Activated CD4-positive, CD25-positive, alpha-beta regulatory T cell treated with anti-CD3 and anti-CD28 coated beads, Interleukin-2, amount 50 U/mL, for 72 hours (primary cell): ENCODE data around the gene PANX1.

Source experiments
- DNase-seq: peaks from one replicate; pipeline ENCODE4 v3.0.0; 2021

The PANX1 gene

DNA sequence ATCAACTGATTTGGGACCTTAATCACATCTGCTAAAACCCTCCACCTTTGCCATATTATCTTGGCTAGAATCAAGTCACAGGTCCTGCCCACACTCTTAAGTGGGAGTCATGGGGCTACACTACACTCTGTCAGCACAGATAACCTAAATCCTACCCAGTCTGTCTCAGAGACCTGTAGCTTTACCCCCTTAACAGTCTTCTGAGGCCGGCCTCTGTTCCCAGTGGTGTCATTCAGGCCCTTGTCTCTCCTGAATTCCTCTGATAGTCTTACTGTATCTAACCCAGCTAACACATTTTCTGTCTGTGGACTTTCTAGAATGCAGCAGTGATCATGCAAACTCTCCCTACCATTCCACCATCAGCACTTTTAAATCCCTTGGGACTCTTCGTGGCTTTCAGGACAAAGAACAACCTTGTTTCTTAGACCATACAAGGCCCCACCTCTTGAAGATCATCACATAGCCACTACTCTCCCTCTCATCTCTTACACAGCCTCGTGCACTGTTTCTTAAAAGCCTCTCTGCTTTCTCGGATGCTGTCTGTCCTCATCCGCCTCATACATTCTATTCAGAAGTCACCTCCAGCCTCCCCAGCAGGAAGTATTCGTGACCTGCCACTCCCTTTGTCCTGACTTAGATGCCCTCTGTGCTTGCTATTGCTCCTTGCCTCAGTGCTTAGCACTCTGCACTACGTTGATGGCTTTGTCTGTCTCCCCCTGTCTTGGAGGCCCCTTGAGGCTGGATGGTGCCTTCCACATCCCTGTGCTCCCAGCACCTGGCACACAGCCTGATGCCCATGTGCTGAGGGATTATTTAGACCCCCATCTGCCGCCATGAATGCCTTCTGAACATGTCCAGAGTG is 57.9 kb downstream of the PANX1 start:
- DNase-seq, result no peak

DNA sequence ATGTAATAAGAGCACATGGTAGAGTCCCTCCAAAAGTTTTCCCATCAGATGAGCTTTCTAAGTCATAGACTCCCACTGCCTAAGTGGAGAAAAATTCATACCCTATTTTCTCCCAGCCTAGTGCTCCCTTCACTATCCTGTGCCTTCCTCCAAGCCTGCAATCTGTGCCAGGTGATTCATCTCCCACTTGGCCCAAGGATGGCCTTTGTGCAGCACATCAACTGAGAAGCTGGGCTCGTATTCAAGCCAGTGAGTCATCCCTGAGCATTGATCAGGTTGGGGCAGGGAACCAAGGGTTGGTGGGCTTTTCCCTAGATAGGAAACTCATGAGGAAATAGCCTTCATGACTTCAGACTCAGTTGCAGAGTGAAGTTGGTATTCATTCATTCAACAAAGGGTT is 64.6 kb downstream of the PANX1 start:
- DNase-seq, result no peak

DNA sequence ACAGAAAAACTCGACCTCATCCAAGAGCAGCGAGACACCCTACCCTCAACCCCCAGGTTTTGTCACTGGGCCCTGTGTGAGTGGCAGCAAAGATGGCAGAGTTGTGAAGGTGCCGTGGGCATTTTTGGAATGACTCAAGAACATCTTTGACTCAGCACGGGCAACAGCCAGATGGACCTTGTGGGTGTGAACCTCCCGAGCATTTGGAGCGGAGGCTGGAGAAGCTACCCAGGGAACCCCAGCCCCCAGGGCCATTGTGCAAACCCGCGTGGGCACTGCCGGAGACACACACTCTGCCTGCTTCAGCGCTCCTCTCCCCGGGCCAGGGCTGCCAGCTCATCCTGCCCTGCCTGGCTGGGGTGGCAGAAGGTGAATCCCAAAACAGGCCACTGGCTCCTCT is 66.1 kb downstream of the PANX1 start:
- no peak for DNase-seq

DNA sequence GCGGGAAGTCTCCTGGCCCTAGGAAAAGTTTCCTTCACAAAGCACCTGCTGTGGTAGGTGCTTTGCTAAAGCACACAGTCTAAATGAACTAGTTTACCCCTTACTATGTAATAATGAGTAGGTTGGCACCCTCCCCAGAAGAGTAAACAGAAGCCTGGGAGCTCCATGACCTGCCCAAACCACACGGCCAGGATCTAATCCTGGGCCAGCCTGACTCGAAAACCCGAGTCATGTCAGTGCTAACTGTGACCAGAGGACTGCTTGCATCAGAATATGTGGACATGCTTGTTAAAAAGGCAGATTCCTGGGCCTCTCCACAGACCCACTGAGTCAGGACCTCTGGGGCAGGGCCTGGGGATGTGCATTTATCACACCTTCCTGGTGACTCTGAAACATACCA is 67.7 kb downstream of the PANX1 start:
- no peak for DNase-seq

DNA sequence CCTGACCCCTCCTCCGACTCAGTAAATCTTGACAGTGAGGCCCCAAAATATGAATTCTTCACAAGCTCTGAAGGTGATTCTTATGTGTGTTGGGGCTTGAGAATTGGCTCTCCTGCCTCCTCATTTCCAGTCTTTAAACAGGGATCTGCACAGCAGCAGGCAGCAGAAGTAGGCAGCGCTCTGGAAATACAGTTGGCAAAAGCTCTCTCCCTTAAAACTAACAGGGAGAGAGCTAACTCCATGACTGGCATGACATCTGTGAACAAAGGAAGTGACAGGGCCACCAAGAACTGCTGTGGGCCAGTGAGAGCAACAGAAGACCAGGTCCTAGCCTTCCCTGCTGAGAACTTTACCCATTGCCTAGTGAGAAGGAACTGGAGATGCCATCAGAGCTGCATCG is 70.1 kb downstream of the PANX1 start:
- DNase-seq, result no peak

DNA sequence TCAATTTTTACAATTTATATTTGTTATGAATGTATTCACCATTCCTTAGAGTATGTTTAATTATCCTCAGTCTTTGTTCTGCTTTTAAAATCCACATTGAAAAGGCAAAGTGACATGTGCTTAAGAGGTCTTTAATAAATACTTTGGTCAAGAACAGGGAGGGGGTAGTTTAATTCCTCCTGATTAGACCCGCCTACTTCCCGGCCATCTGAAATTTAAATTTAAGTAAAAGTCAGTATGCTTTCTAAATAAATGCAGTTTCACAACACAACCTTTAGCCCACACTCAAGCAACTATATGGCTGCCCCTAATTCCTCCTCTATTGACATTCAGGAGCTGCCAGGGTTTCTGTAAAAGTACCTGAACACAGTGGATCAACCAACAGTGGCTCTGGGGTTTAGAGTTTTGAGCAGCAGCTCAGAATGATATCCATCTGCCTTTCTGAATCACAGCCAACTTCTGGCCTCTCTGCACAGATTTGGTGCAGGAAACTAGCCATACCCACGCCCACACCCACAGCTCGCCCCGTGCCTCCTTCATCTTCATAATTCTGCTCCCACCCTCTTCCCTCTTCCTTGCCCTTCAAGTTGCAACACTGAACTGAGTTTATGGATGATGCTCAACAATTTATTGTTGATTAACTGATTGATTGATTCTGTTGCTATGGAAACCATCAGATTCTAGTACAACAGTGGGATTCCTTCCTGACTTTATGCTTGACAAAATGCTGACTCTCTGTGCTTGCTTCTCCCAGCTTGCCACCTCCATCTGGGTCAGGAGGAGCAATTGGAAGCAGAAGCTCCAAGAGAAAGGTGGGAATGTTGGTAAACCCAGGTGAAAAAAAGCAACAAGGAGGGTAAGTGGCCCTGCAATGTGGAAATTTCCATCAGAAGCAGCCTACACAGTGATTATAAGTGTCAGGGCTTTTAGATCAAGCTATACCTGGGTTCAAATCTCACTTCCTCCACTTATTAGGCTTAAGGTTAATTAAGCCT is 70.8 kb downstream of the PANX1 start:
- DNase-seq, result no peak

DNA sequence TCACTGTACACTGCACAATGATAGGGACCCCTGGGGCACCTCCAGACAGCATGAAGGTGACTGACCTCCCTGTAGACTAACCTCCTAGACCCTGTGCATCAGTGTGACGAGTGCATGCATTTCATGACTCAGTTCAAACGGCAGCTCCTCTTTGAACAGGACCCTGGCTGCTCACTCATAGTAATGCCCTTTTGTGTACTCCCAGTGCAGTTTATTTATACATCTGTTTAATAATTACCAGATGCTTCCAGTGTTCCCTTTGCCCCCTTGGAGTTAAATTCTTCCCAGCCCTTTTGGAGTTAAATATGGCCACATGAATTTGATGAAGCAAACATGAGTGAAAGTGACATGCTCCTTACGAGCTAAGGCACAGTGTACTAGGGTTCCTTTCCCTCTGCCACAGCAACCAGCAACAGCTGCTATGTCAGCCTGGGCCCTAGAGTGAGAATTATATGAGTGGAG is 72.4 kb downstream of the PANX1 start:
- no peak for DNase-seq

DNA sequence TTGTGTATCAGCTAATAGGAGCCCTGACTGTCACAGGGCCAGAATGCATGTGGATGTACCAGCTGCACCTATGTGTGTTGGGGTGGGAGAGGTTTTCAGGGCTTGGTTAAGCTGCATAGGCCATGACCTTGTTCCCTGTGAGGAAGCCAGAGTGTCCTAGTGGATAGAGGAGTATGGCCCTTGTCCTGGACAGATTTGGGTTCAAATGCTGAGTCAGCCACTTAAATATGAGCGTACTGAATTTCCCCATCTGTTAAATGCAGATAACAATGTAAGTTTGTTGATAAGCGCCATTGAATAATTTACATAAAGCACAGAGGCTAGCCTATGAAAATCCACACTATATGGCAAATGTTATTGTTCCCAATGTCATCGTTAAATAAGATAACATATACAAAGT is 74.4 kb downstream of the PANX1 start:
- DNase-seq, result no peak

DNA sequence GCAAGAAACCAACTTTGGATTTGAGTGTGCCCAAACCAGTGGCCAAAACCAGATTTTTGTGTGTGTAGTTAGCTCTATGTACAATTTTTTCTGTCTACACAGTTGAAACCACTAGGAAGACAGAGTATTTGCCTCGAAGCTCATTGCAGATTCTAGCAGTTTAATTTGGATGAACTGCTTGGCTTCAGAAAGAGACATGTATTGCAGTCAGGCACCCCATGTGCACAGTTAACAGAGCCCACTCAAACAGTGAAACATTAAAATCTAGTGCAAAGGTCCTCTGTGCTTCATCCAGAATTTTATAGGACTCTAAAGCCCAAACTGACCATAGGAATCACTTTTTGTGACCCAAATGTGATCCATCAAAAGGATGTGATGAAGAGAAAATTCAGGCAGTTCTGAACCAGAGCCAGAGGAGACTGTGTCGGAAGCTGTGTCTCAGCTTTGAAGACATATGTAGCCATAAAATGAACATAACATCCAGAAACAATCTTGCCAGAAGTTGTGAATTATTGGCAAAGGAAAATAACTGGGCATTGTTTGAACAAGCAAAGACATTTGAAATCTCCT is 82.7 kb downstream of the PANX1 start:
- DNase-seq, result no peak

DNA sequence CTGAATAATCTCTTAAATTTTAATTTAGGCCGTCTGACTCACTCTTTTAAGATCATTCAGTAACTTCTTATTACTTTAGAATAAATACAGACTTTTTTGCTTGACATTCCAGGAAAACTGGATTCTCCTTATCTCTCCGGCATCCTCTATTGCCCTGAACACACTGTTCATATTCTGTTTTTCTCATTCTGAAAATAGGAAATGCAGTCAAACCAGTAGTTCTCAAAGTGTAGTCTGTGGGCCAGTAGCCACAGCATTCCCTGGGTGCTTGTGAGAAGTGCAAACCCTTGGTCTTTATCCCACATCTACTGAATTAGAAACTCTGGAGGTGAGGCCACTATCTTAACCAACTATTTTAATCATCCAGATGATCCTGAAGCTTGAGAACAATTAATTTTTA is 84.3 kb downstream of the PANX1 start:
- no peak for DNase-seq

DNA sequence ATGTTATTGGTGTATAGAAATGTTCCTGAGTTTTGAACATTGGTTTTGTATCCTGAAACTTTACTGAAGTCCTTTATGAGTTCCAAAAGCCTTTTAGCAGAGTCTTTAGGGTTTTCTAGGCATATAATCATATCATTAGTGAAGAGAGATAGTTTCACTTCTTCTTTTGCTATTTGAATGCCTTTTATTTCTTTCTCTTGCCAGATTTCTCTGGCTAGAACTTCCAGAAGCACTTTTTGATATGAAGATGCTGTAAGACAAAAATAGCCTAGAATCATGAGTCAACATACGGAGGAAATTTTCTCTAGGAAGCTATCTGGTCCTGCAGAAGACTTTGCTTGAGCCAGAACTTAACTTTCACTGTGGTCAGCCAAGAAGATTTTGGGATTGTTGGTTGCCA is 89.1 kb downstream of the PANX1 start:
- DNase-seq, result no peak

DNA sequence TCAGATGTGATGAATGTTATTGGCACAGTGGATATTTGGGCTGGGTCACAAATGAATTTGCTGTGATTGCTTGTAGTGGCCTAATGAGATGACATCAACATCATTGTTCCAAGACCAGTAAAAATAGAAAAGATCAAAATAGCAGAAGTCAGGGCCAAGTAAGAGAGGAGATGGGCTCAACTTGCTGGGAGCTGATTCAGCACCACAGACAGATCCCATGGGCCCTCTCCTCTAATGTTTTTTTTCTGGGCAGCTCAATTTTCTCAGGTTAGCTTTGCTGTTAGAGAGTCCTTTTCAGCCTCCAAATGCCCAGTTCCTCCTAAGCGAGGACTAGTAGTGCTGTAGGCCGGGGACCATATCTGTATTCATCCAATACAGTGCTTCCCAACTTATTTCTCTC is 89.7 kb downstream of the PANX1 start:
- DNase-seq, result no peak

DNA sequence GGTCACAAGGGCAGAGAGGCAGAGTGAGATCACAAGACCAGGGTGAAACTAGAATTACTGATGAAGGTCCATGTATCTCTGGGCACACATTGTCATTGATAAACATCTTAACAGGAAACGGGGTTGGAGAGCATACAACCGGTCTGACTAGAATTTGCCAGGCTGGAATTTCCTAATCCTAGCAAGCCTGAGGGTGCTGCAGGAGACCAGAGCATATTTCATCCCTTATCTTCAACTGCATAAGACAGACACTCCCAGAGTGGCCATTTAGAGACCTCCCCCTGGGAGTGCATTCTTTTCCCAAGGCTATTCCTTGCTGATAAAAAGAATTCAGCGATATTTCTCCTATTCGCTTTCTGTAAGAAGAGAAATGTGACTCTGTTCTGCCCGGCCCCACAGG is 91.1 kb downstream of the PANX1 start:
- DNase-seq, result no peak

DNA sequence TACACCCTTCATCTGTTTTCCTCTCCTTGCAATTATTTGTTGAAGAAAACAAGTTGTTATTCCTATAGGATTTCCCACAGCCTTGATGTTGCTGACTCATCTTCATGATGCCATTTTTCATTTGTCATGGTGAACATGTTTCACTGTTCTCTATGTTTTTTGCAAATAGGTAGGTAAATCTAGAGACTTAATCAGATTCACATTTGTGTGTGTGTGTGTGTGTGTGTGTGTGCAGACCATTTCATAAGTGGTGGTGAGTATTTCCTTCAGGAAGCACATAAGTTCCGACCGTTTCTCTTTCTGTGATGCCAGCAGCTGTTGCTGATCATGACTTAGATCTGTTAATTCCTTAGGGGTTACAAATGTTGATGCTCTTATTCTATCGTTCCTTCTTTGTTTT is 95.4 kb downstream of the PANX1 start:
- no peak for DNase-seq
